ENCODE data around the gene MERTK. TPM values are rescaled to one million over a fixed set of nuclear protein-coding genes. Genes with fewer than 3 reads are reported as not detected.
A peak's percentile ranks its signal among the peaks of the same experiment; 100 is the strongest.

Gene MERTK
- total and polyA plus RNA-seq, 2 of the 13 experiments (the other 11 are each of a cell fraction or from before 2014, with no cell fraction given): 37.3 to 44.7 TPM

GRCh38 chr2:112047537-112048235 lies 149.3 kb downstream of the MERTK start (continued):
- TF ChIP-seq RERE (CRISPR knock-in tag; IDR thresholded peaks at IDR 0.05; ENCODE audit: low read depth): no peak
- peak; percentile 36; the same call in 1 of the 2 replicates for TF ChIP-seq SAP130 (CRISPR knock-in tag; IDR thresholded peaks at IDR 0.05; ENCODE audit: low read depth)
- TF ChIP-seq GZF1 (CRISPR knock-in tag; IDR thresholded peaks at IDR 0.05): peak; percentile 98
- TF ChIP-seq PATZ1 (CRISPR knock-in tag; IDR thresholded peaks at IDR 0.05): 0 out of 2 replicates have a peak, but pooled peaks have one; percentile 16
- no peak for TF ChIP-seq HNF1A (IDR thresholded peaks at IDR 0.05; ENCODE audit: low read depth)
- peak; percentile 54; the same call in 1 of the 2 replicates for TF ChIP-seq HNF1A (CRISPR knock-in tag; IDR thresholded peaks at IDR 0.05; ENCODE audit: borderline replicate concordance)
- TF ChIP-seq FLYWCH1 (CRISPR knock-in tag; IDR thresholded peaks at IDR 0.05): no peak
- TF ChIP-seq ZNF609 (CRISPR knock-in tag; IDR thresholded peaks at IDR 0.05; ENCODE audit: borderline replicate concordance): 0 out of 2 replicates have a peak, but pooled peaks have one; percentile 31
- no peak for TF ChIP-seq NR0B2 (CRISPR knock-in tag; IDR thresholded peaks at IDR 0.05)
- no peak for TF ChIP-seq ZSCAN22 (CRISPR knock-in tag; IDR thresholded peaks at IDR 0.05)
